NCI-H1105 (cell line): Measurements from ENCODE around the gene FNDC1.

Experiments
- DNase-seq: peaks from one replicate; lab custom pipeline; 2025; lab: John Stamatoyannopoulos, UW

Gene FNDC1

DNA sequence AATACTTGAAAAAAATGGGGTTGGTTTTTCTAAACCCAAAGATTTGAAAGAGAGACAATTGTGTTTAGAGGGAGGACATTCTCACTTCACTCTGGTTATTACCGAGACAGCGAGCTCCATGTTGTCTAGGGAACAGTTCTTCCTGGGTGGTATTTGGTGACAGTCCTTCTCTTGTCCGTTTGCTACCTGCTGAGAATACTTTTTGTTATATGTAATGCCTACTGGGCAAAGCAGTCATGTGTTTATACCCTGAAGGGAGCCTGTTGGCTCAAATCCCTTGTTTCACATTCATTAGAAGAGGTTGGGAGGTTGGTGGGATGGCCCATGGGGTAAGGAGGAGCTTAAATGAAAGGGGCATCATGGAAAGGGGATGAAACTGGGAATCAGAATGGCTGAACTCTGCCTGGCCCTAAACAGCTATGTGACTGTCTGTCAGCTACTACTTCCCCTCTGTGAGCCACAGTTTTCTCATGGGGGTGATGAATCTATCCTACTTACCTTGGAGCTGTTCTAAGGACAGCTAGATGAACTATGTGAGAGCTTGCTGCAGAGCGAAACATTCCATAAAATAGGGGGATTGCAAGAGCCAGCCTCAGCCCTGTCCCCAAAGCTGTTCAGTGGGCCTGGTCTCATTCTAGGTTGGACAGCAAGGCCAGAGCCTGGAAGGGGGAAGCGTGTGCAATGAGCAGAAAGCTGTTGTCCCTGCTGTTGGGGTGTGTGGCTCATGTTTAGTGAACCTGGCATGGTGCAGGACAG, 43.5 kb downstream of the FNDC1 start:
- no peak for DNase-seq

DNA sequence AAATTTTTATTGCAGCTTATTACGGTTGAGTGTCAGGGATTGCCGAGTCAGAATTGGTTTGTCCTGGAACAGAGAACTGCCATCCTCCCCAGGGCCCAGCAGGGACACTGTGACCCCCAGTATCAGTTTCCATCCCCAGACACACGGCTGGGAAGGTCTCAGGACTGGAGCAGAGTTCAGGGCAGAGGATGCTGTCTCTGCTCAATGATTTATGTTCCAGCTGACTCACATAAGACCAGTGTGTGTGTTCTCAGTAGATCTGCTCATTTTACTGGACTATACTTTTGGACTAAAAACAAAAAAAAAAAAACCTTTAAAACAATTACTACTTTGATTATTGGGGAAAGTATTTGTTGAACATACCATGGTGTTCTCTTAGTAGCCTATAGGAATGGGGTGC, 44.2 kb downstream of the FNDC1 start:
- DNase-seq: no peak

DNA sequence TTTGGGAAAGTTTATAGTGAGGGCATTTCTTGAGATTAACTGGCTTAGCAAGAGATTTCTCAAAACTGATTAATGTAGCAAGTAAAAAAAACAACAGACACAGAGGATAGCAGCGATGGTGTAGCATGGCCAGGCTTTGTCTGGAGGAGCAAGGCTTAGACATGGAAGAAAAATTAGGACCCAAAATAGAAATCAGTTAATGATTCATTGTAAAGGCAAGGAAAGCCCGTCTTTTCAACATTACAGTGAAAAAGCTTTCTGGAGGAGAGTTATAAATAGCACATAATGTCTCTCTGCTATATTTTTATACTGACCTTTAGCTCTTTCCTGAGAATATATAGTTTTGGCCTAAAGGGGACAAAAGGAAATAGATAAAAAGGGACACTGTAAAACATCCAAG, 45.1 kb downstream of the FNDC1 start:
- no peak for DNase-seq

DNA sequence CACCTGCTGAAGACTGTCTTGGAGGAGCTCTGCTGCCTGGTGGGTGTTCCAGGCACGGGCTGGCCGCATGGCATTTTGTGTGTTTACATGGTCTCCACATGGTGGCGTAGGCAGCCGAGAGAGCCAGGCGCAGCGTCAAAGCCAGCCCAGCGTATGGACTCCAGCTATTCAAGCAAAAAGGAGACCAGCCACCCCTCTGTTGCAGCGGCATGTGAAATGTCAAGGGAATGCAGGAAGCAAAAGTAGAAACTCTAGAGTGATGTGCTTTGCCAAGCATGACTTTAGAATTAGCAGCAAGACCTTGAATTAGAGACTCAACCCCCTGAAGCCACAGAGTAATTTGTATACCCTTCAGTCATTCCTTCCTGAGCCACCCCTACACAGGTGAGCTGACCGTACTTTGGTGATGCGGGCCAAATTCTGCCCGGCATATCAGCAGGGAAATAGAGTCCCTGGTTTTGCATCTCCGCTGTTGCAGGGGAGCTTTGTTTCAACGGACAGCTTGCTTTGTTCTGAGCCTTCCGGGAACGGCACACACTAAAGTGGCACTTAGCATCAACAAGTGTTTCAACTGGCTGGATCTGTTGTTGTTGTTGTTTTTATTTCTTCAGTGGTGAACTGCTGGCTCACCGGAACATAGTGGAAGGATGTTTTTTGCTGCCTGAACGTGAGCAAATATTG, 48.5 kb downstream of the FNDC1 start:
- peak; percentile 32 for DNase-seq

DNA sequence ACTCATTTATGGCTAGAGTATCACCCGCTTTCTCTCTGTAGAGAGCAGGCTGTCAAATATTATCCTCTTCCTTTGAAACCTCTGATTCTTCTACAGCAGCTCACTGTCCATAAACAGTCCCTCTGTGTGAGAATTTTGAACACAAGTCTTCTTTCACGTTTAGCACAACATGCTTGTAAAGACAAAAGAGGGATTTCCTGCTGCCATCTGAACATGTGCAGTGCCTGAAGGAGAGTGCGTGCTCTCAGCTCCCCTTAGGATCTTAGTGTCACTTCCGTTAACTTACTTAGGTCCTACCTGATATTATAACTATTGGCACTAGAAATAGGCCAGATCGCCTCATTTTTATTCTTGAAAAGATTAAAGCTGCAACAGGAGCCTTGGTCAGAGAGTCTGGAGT, 50.9 kb downstream of the FNDC1 start:
- DNase-seq: no peak

DNA sequence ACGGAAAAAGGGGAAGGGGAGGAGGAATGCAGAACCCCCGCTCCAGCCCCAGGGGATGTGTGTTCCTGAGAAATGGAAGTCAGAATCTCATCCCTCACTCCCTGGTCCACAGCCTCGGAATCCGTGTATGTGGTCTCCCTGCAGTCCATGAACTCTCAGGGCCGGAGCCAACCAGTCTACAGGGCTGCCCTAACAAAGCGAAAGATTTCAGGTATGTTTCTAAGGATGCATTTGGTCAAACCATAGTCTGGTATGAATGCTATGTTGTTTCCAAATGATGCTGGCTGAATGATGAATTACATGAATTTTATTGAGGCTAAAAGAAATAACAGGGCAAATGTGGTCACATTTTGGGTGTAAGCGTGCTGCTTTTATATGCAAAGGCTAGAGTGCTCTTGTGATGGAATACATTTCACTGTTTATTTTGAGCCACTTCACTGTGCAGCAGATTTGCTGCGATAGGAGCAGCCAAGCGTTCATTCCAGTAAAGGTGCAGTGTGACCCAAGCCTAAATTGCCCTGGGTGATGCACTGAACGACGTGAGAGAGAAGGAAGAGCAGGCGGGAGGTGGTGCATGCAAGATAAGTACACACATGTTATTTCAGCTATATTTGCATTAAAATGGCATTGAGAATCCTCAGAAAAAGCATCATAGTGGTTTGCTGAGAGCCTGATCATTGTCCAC, 52.4 kb downstream of the FNDC1 start:
- no peak for DNase-seq

DNA sequence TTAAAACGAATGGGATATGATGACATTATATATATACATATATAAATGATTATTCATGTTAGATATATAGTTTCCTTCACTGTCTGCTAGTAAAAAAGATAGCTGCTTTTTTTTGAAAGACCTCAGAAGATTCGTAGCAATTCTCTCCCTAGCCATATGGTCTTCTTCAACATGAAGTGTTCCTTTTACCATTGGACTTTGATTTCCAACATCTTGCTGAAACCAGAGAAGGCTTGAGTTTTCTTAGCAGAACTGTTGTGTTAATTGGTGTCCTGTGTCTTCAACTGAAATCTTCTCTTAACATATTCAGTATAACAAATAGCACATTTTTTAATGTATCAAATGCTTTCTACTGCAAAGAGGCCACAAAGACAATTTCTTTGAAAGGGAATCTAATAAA, 55.3 kb downstream of the FNDC1 start:
- no peak for DNase-seq

DNA sequence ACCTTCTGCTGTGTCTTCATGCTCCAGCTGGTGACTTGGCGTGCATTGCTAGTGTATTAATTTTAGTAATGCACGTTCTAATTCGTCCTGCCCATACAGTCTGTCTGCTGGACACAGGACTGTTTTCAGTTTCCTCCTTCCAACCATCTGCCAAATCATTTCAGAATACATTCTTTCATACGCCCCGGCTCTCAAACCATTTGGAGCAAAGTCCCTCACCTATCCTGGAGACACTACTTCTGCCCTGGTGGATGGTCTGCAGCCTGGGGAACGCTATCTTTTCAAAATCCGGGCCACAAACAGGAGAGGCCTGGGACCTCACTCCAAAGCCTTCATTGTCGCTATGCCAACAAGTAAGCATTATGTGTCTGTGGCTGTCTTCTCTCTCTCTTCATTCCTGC, 60.5 kb downstream of the FNDC1 start:
- no peak for DNase-seq

DNA sequence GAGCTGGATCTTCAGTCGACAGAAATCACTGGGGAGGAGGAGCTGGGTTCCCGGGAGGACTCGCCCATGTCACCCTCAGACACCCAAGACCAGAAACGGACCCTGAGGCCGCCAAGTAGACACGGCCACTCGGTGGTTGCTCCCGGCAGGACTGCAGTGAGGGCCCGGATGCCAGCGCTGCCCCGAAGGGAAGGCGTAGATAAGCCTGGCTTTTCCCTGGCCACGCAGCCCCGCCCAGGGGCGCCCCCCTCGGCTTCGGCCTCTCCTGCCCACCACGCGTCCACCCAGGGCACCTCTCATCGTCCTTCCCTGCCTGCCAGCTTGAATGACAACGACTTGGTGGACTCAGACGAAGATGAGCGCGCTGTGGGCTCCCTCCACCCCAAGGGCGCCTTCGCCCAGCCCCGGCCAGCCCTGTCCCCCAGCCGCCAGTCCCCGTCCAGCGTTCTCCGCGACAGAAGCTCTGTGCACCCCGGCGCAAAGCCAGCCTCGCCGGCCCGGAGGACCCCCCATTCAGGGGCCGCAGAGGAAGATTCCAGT, 63.0 kb downstream of the FNDC1 start:
- no peak for DNase-seq

DNA sequence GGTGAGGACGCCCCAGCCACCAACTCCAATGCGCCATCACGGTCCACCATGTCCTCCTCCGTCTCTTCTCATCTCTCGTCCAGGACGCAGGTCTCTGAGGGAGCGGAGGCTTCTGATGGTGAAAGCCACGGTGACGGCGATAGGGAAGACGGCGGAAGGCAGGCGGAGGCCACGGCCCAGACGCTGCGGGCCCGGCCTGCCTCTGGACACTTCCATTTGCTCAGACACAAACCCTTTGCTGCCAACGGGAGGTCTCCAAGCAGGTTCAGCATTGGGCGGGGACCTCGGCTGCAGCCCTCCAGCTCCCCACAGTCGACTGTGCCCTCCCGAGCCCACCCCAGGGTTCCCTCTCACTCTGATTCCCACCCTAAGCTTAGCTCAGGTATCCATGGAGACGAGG, 63.6 kb downstream of the FNDC1 start:
- no peak for DNase-seq

DNA sequence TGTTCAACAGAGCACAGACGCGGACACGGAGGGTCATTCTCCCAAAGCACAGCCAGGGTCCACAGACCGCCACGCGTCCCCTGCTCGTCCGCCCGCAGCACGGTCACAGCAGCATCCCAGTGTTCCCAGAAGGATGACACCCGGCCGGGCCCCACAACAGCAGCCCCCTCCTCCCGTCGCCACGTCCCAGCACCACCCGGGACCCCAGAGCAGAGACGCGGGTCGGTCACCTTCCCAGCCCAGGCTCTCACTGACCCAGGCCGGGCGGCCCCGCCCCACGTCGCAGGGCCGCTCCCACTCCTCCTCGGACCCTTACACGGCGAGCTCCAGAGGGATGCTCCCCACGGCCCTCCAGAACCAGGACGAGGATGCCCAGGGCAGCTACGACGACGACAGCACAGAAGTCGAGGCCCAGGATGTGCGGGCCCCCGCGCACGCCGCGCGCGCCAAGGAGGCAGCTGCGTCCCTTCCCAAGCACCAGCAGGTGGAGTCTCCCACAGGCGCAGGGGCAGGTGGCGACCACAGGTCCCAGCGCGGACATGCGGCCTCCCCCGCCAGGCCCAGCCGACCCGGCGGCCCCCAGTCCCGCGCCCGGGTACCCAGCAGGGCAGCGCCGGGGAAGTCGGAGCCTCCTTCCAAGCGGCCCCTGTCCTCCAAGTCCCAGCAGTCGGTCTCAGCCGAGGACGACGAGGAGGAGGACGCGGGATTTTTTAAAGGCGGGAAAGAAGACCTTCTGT, 64.3 kb downstream of the FNDC1 start:
- no peak for DNase-seq

DNA sequence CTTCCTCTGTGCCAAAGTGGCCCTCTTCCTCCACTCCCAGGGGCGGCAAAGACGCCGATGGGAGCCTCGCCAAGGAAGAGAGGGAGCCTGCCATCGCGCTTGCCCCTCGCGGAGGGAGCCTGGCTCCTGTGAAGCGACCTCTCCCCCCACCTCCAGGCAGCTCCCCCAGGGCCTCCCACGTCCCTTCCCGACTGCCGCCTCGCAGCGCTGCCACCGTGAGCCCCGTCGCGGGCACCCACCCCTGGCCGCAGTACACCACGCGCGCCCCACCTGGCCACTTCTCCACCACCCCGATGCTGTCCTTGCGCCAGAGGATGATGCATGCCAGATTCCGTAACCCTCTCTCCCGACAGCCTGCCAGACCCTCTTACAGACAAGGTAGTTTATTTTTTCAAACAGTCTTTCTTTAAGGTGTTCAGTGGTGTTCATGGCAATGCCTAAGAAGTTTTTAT, 64.9 kb downstream of the FNDC1 start:
- no peak for DNase-seq

DNA sequence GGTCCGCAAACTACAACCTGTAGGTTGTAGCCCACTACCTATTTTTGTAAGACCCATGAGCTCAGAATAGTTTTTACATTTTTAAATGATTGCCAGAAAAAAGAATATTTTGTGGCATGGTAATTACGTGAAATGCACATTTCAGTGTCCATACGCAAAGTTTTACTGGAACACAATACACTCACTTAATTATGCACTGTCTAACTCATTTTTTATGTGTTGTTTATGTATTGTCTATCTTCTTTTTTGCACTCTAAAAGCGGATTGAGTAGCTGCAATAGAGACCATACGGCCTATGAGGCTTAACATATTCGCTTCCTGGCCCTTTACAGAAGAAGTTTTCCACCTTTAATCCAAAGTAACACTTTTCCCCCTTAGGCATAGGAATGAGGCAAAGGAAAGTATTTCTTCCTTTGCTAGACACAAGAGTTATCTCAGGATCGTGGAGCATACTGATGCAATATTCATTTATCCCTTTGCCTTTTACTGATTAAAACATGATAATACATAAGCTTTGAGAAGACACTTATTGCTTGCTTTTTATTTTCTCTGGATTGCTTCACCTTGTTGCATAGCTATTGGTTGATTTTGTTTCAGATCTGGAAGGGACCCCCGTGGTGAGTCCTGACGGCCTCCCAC, 69.8 kb downstream of the FNDC1 start:
- no peak for DNase-seq

DNA sequence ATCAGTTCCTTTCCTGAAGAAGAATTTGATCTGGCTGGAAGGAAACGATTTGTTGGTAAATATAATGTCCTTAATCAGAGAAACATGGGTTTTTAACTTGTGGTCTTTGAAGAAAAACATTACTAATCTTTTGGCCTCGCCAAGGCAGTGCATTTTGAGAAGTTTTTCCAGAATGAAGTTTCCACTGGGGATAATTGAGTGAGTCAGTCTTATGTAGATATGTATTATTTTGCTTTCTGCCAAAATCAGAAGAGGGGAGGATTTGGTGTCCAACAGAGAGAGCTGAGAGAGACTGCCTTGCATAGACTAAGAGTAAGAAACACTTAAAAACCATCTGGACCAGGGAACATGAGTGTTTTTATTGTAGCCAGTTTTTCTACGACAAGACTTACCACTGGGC, 79.9 kb downstream of the FNDC1 start:
- DNase-seq: no peak

DNA sequence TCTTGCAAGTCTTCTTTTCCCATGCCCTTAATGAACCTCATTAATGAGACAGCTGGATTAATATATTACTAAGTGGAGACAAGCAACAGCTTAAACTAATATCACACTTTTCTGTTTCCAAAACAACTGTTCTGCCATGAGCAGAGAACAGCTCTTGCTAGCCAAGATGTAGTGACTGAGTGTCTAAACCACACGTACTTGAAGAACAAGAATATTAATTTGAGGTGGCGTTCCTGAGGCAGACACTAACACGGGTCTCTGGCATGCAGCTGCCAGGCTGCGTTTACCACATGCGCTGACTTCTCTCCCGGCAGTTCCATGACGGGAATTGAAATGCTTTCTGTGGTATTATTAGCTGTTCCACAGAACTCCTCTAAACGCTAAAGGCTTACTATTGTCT, 80.6 kb downstream of the FNDC1 start:
- no peak for DNase-seq

DNA sequence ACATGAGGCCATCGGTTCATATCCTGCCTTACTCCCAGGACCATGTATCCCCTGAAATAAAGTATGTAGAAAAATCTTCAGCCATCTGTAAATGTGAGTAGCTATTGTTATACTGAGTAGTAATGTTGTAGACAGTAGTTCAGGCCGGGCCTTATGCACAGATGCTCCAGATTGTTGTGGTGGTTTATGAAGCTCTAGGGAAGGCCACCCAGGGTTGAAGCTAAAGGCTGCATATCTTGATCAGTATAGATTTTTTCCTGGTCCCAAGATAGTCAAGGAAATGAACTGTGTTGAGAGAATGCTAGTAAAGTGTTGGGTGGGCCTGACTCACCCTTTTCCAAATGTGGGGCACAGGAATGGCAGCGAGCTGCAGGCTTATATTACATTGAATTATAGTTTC, 81.4 kb downstream of the FNDC1 start:
- no peak for DNase-seq

DNA sequence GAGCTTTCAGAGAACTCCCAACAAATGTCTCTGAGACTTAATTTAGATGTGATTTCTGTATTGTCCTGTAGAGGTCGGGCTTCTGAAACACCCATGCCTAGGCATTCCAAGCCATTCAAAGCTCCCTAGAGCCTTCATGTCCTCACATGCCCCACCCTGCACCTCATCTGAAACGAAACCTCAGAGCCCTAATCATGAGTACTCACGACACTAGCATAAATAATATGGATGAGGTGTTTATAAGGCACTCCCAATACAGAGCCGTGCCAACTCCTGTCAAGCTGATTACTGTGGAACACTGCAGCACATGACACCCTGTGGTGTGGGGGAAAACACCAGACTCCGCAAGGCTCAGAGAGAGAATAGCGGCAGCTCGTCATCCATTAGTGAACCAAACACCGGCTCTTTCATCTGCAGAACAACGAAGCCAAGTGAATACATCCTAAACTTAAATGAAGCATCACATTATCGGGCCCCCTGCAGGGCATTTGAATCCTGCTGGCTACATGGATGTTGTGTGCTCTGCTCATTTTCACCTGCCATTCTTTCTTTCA, 83.8 kb downstream of the FNDC1 start:
- DNase-seq: peak; percentile 98

DNA sequence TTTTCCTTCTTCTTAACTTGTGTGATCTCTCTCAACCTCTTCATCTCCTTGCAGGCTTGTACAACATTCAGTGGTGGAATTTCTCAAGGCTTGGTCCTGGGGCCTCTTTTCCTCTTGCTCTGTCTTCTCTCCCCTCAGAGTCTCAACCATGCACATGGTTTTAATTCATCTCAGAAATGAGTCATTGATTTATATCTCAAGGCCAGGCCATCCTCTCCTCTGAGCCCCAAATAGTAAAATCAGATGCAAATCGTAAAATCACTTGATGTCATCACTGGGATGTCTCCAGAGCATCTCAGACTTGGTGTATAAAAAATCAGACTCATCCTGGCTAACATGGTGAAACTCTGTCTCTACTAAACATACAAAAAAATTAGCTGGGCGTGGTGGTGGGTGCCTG, 85.0 kb downstream of the FNDC1 start:
- no peak for DNase-seq

DNA sequence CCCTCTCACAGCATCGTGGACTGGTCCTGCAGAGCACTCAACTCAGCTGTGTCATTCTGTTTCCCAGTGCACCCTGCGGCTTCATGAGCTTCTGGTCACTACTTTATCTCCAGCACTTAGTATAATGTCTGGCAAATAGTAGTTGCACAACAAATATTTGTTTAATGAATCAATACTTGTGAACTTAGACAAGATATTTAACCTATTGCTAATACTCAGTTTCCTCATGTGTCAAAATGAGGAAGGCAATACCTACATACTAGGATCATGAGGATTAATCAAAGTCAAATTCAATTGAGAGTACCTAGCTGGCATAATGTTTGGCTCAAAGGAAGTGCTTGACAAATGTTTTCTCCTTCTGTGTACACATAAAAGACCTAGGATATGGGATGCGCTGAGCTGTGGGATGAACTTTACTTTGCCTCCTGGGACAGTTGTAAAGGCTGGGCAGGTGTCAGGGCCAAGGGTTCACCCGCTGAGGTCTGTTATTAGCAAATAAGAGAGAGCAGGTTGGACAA, 86.3 kb downstream of the FNDC1 start:
- no peak for DNase-seq

DNA sequence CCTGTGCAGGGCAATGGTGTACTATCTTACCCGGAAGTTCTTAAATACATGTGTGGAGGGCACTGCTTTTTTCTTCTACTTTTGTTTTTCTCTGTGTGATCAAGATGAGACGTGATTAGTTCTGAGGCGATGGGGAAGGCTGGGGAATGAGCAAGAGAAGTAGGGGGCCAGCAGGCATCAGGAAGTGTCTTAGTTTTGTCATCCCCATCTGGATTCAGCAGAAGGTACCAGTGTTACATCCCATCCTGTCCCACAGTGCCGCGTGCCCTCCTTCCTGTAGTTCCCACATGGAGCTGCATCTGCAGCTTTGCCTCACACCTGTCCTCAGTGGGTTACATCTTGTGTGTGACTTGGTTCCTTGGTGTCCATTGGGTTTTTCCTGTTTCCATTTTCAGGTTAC, 86.9 kb downstream of the FNDC1 start:
- DNase-seq: no peak

DNA sequence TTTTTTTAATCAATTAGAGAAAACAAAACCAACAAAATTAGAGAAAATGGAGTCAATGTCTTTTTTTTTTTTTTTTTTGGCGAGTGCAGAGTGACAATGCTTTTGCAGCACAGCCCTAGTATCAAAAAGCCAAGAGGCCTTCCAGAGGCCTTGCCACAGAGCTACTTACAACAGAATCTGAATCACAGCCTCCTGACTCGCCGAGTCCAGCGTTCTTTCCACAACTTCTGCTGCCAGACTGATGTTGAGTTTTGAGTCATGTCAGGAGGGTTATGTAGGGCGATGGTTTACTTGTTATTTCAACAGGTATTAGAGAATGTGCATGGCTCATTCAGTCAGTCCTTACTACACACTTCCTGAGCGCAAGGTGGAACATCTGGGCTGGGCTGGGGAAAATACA, 88.6 kb downstream of the FNDC1 start:
- no peak for DNase-seq
